HepG2 (cell line): ENCODE measurements around the gene TTBK2. TPM values are rescaled to one million over a fixed set of nuclear protein-coding genes. Genes with fewer than 3 reads are reported as not detected.
A peak's percentile ranks its signal among the peaks of the same experiment; 100 is the strongest.

ENCODE experiments used
- ATF7 ChIP-seq, 2 experiments: fragments of 450-650 bp in 1 of 2; sonication (generic) in 1 of 2; formaldehyde crosslinking in 1 of 2; IDR thresholded peaks; 2 replicates each; pipeline versions ENCODE4 v1.4.0 to v1.6.1; 2016 to 2020; ENCODE audit warnings: antibody characterized with exemption in 1 of 2, mild to moderate bottlenecking in 1 of 2, missing genetic modification reagents in 1 of 2
- EHMT2 ChIP-seq: fragments of 200-600 bp; sonication (generic); IDR thresholded peaks from 2 replicates; pipeline ENCODE4 v1.7.0; 2017; ENCODE audit warnings: antibody characterized with exemption, low read depth, low read length, borderline replicate concordance
- FOXC1 ChIP-seq: sonication (generic); formaldehyde crosslinking; IDR thresholded peaks from 2 replicates; pipeline ENCODE4 v1.8.0; 2022; ENCODE audit warnings: mild to moderate bottlenecking, missing genetic modification reagents, borderline replicate concordance
- GATAD1 ChIP-seq: IDR thresholded peaks from 2 replicates; pipeline ENCODE4 v1.6.1; 2016; ENCODE audit warnings: missing genetic modification reagents, missing compliant biosample characterization
- HDAC1 ChIP-seq: sonication (generic); formaldehyde crosslinking; IDR thresholded peaks from 2 replicates; pipeline ENCODE4 v1.5.1; 2020; ENCODE audit warnings: mild to moderate bottlenecking, missing genetic modification reagents
- MEIS2 ChIP-seq: sonication (generic); formaldehyde crosslinking; IDR thresholded peaks from 2 replicates; pipeline ENCODE4 v1.9.0; 2021; ENCODE audit warnings: mild to moderate bottlenecking, missing genetic modification reagents
- MYPOP ChIP-seq: sonication (generic); formaldehyde crosslinking; IDR thresholded peaks from 2 replicates; pipeline ENCODE4 v1.8.1; 2023; ENCODE audit warnings: mild to moderate bottlenecking, moderate library complexity, missing genetic modification reagents
- NR2F1 ChIP-seq, 2 experiments: fragments of 450-650 bp in 1 of 2; formaldehyde crosslinking in 1 of 2; IDR thresholded peaks; 2 replicates each; pipeline versions ENCODE4 v1.5.0 to v1.6.1; 2016 to 2020; ENCODE audit warnings: mild to moderate bottlenecking in 1 of 2, missing compliant biosample characterization in 1 of 2, missing genetic modification reagents in 1 of 2, moderate library complexity in 1 of 2
- PBX3 ChIP-seq: sonication (generic); formaldehyde crosslinking; IDR thresholded peaks from 2 replicates; pipeline ENCODE4 v1.8.1; 2023; ENCODE audit warnings: missing genetic modification reagents, inconsistent platforms, borderline replicate concordance
- PCBP1 ChIP-seq: fragments of 200-400 bp; formaldehyde crosslinking; IDR thresholded peaks from 2 replicates; pipeline ENCODE4 v1.6.1; 2017; ENCODE audit warnings: mild to moderate bottlenecking, low read depth, low read length, borderline replicate concordance
- SNRNP70 ChIP-seq: fragments of 200-400 bp; formaldehyde crosslinking; IDR thresholded peaks from 2 replicates; pipeline ENCODE4 v1.6.1; 2017; ENCODE audit warnings: mild to moderate bottlenecking, low read depth, low read length, moderate library complexity
- TCF12 ChIP-seq, 2 experiments: fragments of 450-650 bp in 1 of 2; sonication (generic) in 1 of 2; formaldehyde crosslinking in 1 of 2; IDR thresholded peaks; 2 replicates each; pipeline versions ENCODE4 v1.6.1 to v1.8.0; 2017 to 2022; ENCODE audit warnings: antibody characterized with exemption in 1 of 2, mild to moderate bottlenecking in 1 of 2, missing genetic modification reagents in 1 of 2, moderate library complexity in 1 of 2
- ZBTB20 ChIP-seq: sonication (generic); formaldehyde crosslinking; IDR thresholded peaks from 2 replicates; pipeline ENCODE4 v1.8.1; 2023; ENCODE audit warnings: missing genetic modification reagents, low read depth, mild to moderate bottlenecking, borderline replicate concordance
- ZFP36 ChIP-seq: fragments of 150-350 bp; IDR thresholded peaks from 2 replicates; pipeline ENCODE4 v1.6.1; 2018; ENCODE audit warnings: borderline replicate concordance, low read length, low read depth; ENCODE audit not compliant: partially characterized antibody
- ZFX ChIP-seq: sonication (generic); formaldehyde crosslinking; IDR thresholded peaks from 2 replicates; pipeline ENCODE4 v1.4.0; 2020; ENCODE audit warnings: mild to moderate bottlenecking, low read depth, missing genetic modification reagents, moderate library complexity
- ZNF10 ChIP-seq: sonication (generic); formaldehyde crosslinking; IDR thresholded peaks from 2 replicates; pipeline ENCODE4 v1.4.0; 2020; ENCODE audit warnings: mild to moderate bottlenecking, low read depth, missing genetic modification reagents, borderline replicate concordance
- ZNF24 ChIP-seq: fragments of 450-650 bp; IDR thresholded peaks from 2 replicates; pipeline ENCODE4 v1.6.1; 2017; ENCODE audit warnings: antibody characterized with exemption, mild to moderate bottlenecking
- ZNF605 ChIP-seq: sonication (generic); formaldehyde crosslinking; IDR thresholded peaks from 2 replicates; pipeline ENCODE4 v1.8.0; 2022; ENCODE audit warnings: mild to moderate bottlenecking, missing genetic modification reagents
- ZSCAN29 ChIP-seq: sonication (generic); formaldehyde crosslinking; conservative IDR thresholded peaks from 2 replicates; pipeline ENCODE4 v1.4.0; 2020; ENCODE audit warnings: mild to moderate bottlenecking, missing genetic modification reagents
- ZZZ3 ChIP-seq: sonication (generic); formaldehyde crosslinking; IDR thresholded peaks from 2 replicates; pipeline ENCODE4 v1.4.0; 2020; ENCODE audit warnings: missing genetic modification reagents, mild to moderate bottlenecking, borderline replicate concordance
- polyA plus RNA-seq, 8 experiments: library from polyadenylated mRNA; depleted of rRNA in 3 of 8; stranded (reverse) in 7 of 8; unstranded in 1 of 8; fragments of >200 nt; fragmentation: Illumina TruSeq in 4 of 8; extraction: Trizol in 4 of 8; gene quantifications; 2 replicates each; pipeline versions ENCODE4 v1.2.1 to v1.2.3, GENCODE V29; 2011 to 2016; ENCODE audit warnings: low read depth in 4 of 8, missing spikeins in 1 of 8, mixed read lengths in 1 of 8; ENCODE audit not compliant: insufficient read depth in 1 of 8
- total RNA-seq, 5 experiments: library from RNA; depleted of rRNA; stranded (reverse); fragments of >200 nt; fragmentation: Illumina TruSeq; extraction: Trizol; gene quantifications; 2 replicates each; pipeline ENCODE4 v1.2.3, GENCODE V29; 2016; ENCODE audit warnings: low read depth in 1 of 5
- TF ChIP-seq, protein P1 (sequence below): sonication (generic); formaldehyde crosslinking; IDR thresholded peaks from 2 replicates; pipeline ENCODE4 v1.8.1; 2023; ENCODE audit warnings: mild to moderate bottlenecking, missing genetic modification reagents
- TF ChIP-seq, protein P2 (sequence below): sonication (generic); formaldehyde crosslinking; conservative IDR thresholded peaks from 2 replicates; pipeline ENCODE4 v1.8.0; 2022; ENCODE audit warnings: mild to moderate bottlenecking, moderate library complexity, missing genetic modification reagents

TTBK2 gene
- total and polyA plus RNA-seq, 2 of the 13 experiments (the other 11 are each of a cell fraction or from before 2014, with no cell fraction given) = 5.1 to 7.4 TPM

- peak; percentile 49; the same call in 1 of the 2 replicates for TF ChIP-seq MYPOP
- TF ChIP-seq ZNF24 = no peak
- no peak for TF ChIP-seq SNRNP70
- TF ChIP-seq EHMT2 = no peak
- TF ChIP-seq PBX3 (CRISPR knock-in tag) = peak; percentile 92; the same call in 1 of the 2 replicates
- 0 out of 2 replicates have a peak, but pooled peaks have one; percentile 24 for TF ChIP-seq MEIS2 (CRISPR knock-in tag)
- TF ChIP-seq ATF7 (IDR thresholded peaks at IDR 0.05) = no peak
- TF ChIP-seq ATF7 (CRISPR knock-in tag; IDR thresholded peaks at IDR 0.05) = no peak
- TF ChIP-seq ZFP36 = no peak
- TF ChIP-seq ZSCAN29 (CRISPR knock-in tag) = no peak
- no peak for TF ChIP-seq TCF12 (IDR thresholded peaks at IDR 0.05)
- TF ChIP-seq TCF12 (CRISPR knock-in tag; IDR thresholded peaks at IDR 0.05) = no peak
- TF ChIP-seq ZBTB20 (CRISPR knock-in tag) = 0 out of 2 replicates have a peak, but pooled peaks have one; percentile 41
- TF ChIP-seq FOXC1 (CRISPR knock-in tag) = no peak
- TF ChIP-seq GATAD1 (CRISPR knock-in tag) = peak; percentile 62; the same call in 1 of the 2 replicates
- TF ChIP-seq ZFX (CRISPR knock-in tag) = peak; percentile 53; the same call in 1 of the 2 replicates
- peak; percentile 9; the same call in 1 of the 2 replicates for TF ChIP-seq HDAC1 (CRISPR knock-in tag)
- peak; percentile 79; the same call in 1 of the 2 replicates for TF ChIP-seq PCBP1
- no peak for TF ChIP-seq ZNF10 (CRISPR knock-in tag)
- TF ChIP-seq NR2F1 (CRISPR knock-in tag; IDR thresholded peaks at IDR 0.05) = no peak
- TF ChIP-seq ZZZ3 (CRISPR knock-in tag) = no peak
- TF ChIP-seq, protein P1, sequence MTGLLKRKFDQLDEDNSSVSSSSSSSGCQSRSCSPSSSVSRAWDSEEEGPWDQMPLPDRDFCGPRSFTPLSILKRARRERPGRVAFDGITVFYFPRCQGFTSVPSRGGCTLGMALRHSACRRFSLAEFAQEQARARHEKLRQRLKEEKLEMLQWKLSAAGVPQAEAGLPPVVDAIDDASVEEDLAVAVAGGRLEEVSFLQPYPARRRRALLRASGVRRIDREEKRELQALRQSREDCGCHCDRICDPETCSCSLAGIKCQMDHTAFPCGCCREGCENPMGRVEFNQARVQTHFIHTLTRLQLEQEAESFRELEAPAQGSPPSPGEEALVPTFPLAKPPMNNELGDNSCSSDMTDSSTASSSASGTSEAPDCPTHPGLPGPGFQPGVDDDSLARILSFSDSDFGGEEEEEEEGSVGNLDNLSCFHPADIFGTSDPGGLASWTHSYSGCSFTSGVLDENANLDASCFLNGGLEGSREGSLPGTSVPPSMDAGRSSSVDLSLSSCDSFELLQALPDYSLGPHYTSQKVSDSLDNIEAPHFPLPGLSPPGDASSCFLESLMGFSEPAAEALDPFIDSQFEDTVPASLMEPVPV (CRISPR knock-in tag) = no peak
- TF ChIP-seq, protein P2, sequence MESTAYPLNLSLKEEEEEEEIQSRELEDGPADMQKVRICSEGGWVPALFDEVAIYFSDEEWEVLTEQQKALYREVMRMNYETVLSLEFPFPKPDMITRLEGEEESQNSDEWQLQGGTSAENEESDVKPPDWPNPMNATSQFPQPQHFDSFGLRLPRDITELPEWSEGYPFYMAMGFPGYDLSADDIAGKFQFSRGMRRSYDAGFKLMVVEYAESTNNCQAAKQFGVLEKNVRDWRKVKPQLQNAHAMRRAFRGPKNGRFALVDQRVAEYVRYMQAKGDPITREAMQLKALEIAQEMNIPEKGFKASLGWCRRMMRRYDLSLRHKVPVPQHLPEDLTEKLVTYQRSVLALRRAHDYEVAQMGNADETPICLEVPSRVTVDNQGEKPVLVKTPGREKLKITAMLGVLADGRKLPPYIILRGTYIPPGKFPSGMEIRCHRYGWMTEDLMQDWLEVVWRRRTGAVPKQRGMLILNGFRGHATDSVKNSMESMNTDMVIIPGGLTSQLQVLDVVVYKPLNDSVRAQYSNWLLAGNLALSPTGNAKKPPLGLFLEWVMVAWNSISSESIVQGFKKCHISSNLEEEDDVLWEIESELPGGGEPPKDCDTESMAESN = 0 out of 2 replicates have a peak, but pooled peaks have one; percentile 24
- peak; percentile 71 for TF ChIP-seq ZNF605 (CRISPR knock-in tag)
Measured at GRCh38 chr15:42920519-42921341, at the start of gene TTBK2 (continued).
